ENCODE data around the gene IER5L.

IER5L gene

GRCh38 chr9:129137292-129138143, 40.5 kb downstream of the IER5L start:
- no peak overlapping the region for H3K4me2 ChIP-seq (ENCODE audit: low read depth, low read length)
- DNase-seq: no peak
- no peak overlapping the region for H3K9ac ChIP-seq (ENCODE audit: low read length)
- H3K27me3 ChIP-seq (replicated peaks; ENCODE audit: insufficient read depth, low read length): no peaks in the 10 kb centered on the region
- peaks cover 14% of the 10 kb centered on the region for H3K4me1 ChIP-seq (ENCODE audit: low read length)
- no peak overlapping the region for H3K4me3 ChIP-seq (ENCODE audit: low read length)
- H3K79me2 ChIP-seq (ENCODE audit: low read length): peaks cover 19% of the 10 kb centered on the region
- H3K9me3 ChIP-seq (replicated peaks; ENCODE audit: insufficient read depth, low read length): no peaks in the 10 kb centered on the region
- H2AFZ ChIP-seq (ENCODE audit: low read length): no peak overlapping the region
- H3K27ac ChIP-seq (ENCODE audit: low read length): no peak overlapping the region
- no peaks in the 10 kb centered on the region for H3K9me2 ChIP-seq (replicated peaks; ENCODE audit: insufficient read depth, low read length)
- no peaks in the 10 kb centered on the region for H3K36me3 ChIP-seq (replicated peaks; ENCODE audit: insufficient read depth, low read length)
- TF ChIP-seq EZH2phosphoT487 (IDR thresholded peaks at IDR 0.05; ENCODE audit: low read length): no peak
- TF ChIP-seq CTCF (IDR thresholded peaks at IDR 0.05; ENCODE audit: low read length): no peak
- no peaks in the 10 kb centered on the region for H4K20me1 ChIP-seq (ENCODE audit: insufficient read depth, low read length)
- peaks cover 11% of the 10 kb centered on the region for H3F3A ChIP-seq (ENCODE audit: insufficient read depth, low read length)

DNA sequence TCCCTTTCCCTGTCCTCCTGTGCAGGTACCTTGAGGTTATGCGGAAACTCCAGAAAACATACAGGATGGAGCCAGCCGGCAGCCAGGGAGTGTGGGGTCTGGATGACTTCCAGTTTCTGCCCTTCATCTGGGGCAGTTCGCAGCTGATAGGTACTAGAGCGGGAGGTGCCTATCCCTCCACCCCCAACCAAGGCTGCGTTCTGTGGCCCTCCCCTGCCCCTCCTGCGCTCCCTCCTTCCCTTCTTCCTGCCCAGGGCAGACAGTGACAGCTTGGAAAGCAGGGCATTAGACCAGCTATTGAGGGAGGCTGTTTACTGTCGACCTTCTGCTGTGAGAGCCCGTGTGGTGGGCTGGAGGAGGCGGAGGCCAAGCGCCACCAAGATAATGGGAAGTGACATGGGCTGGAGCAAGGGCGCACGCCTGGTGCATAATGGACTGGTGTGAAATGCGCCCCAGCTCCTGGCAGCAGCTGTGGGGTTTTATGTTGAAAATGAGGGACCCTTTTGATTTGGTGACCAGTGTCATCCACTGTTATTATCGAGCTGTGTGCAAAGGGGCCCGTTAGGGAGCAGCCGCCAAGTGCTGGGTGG, 41.5 kb downstream of the IER5L start:
- Histone ChIP-seq H3K79me2 (ENCODE audit: low read length) (peaks cover 13% of the 10 kb centered on the region), H3K9me2 (replicated peaks; ENCODE audit: insufficient read depth, low read length) (no peaks in the 10 kb centered on the region), H3K4me2 (ENCODE audit: low read depth, low read length) (no peak overlapping the region), H4K20me1 (ENCODE audit: insufficient read depth, low read length) (no peaks in the 10 kb centered on the region), H3F3A (ENCODE audit: insufficient read depth, low read length) (peaks cover 11% of the 10 kb centered on the region), H2AFZ (ENCODE audit: low read length) (no peak overlapping the region), H3K27ac (ENCODE audit: low read length) (no peak overlapping the region), H3K9me3 (replicated peaks; ENCODE audit: insufficient read depth, low read length) (no peaks in the 10 kb centered on the region), H3K9ac (ENCODE audit: low read length) (no peak overlapping the region), H3K36me3 (replicated peaks; ENCODE audit: insufficient read depth, low read length) (no peaks in the 10 kb centered on the region), H3K27me3 (replicated peaks; ENCODE audit: insufficient read depth, low read length) (no peaks in the 10 kb centered on the region), H3K4me3 (ENCODE audit: low read length) (no peak overlapping the region), H3K4me1 (ENCODE audit: low read length) (peaks cover 14% of the 10 kb centered on the region)
- no peak for DNase-seq
- no peak for TF ChIP-seq CTCF (IDR thresholded peaks at IDR 0.05; ENCODE audit: low read length)
- no peak for TF ChIP-seq EZH2phosphoT487 (IDR thresholded peaks at IDR 0.05; ENCODE audit: low read length)
- no peak for TF ChIP-seq EZH2 (optimal IDR thresholded peaks at IDR 0.05; ENCODE audit: low read depth, low read length)

GRCh38 chr9:129135476-129135875, 42.6 kb downstream of the IER5L start:
- peaks cover 14% of the 10 kb centered on the region for H3F3A ChIP-seq (ENCODE audit: insufficient read depth, low read length)
- no peaks in the 10 kb centered on the region for H3K9me3 ChIP-seq (replicated peaks; ENCODE audit: insufficient read depth, low read length)
- H3K4me3 ChIP-seq (ENCODE audit: low read length): no peak overlapping the region
- no peaks in the 10 kb centered on the region for H3K36me3 ChIP-seq (replicated peaks; ENCODE audit: insufficient read depth, low read length)
- TF ChIP-seq EZH2phosphoT487 (IDR thresholded peaks at IDR 0.05; ENCODE audit: low read length): no peak
- peaks cover 4% of the 10 kb centered on the region; the same call in 1 of the 2 replicates for H3K79me2 ChIP-seq (ENCODE audit: low read length)
- H4K20me1 ChIP-seq (ENCODE audit: insufficient read depth, low read length): no peaks in the 10 kb centered on the region
- H3K9me2 ChIP-seq (replicated peaks; ENCODE audit: insufficient read depth, low read length): no peaks in the 10 kb centered on the region
- H3K4me2 ChIP-seq (ENCODE audit: low read depth, low read length): no peak overlapping the region
- no peak overlapping the region for H3K27ac ChIP-seq (ENCODE audit: low read length)
- H3K9ac ChIP-seq (ENCODE audit: low read length): no peak overlapping the region
- DNase-seq: no peak
- peaks cover 12% of the 10 kb centered on the region for H3K4me1 ChIP-seq (ENCODE audit: low read length)
- H3K27me3 ChIP-seq (replicated peaks; ENCODE audit: insufficient read depth, low read length): no peaks in the 10 kb centered on the region
- H2AFZ ChIP-seq (ENCODE audit: low read length): no peak overlapping the region

GRCh38 chr9:129133082-129133481, 45.0 kb downstream of the IER5L start:
- Histone ChIP-seq H3K9ac (ENCODE audit: low read length) (no peak overlapping the region), H3K9me2 (replicated peaks; ENCODE audit: insufficient read depth, low read length) (no peaks in the 10 kb centered on the region), H3K27me3 (replicated peaks; ENCODE audit: insufficient read depth, low read length) (no peaks in the 10 kb centered on the region), H3K79me2 (ENCODE audit: low read length) (no peaks in the 10 kb centered on the region), H3K27ac (ENCODE audit: low read length) (no peak overlapping the region), H3K4me3 (ENCODE audit: low read length) (no peak overlapping the region), H3K4me2 (ENCODE audit: low read depth, low read length) (no peak overlapping the region), H3F3A (ENCODE audit: insufficient read depth, low read length) (peaks cover 3% of the 10 kb centered on the region; the same call in 1 of the 2 replicates), H4K20me1 (ENCODE audit: insufficient read depth, low read length) (no peaks in the 10 kb centered on the region), H2AFZ (ENCODE audit: low read length) (no peak overlapping the region), H3K9me3 (replicated peaks; ENCODE audit: insufficient read depth, low read length) (no peaks in the 10 kb centered on the region), H3K4me1 (ENCODE audit: low read length) (0 out of 2 replicates have a peak, but pooled peaks cover 3% of the 10 kb centered on the region), H3K36me3 (replicated peaks; ENCODE audit: insufficient read depth, low read length) (no peaks in the 10 kb centered on the region)
- no peak for DNase-seq
- no peak for TF ChIP-seq EZH2 (optimal IDR thresholded peaks at IDR 0.05; ENCODE audit: low read depth, low read length)
- TF ChIP-seq EZH2phosphoT487 (IDR thresholded peaks at IDR 0.05; ENCODE audit: low read length): no peak
- TF ChIP-seq CTCF (IDR thresholded peaks at IDR 0.05; ENCODE audit: low read length): no peak

Measured in MM.1S (cell line).